Measurements from ENCODE around the gene TMEM62. TPM values are rescaled to one million over a fixed set of nuclear protein-coding genes. Genes with fewer than 3 reads are reported as not detected.
"Not testable (repeated sequence)": the region's sequence is repeated elsewhere in the genome, so short reads cannot be mapped to it uniquely, and the experiment has no call there.

Gene TMEM62
- polyA plus RNA-seq, 1 donor, result 30.6 TPM

DNA sequence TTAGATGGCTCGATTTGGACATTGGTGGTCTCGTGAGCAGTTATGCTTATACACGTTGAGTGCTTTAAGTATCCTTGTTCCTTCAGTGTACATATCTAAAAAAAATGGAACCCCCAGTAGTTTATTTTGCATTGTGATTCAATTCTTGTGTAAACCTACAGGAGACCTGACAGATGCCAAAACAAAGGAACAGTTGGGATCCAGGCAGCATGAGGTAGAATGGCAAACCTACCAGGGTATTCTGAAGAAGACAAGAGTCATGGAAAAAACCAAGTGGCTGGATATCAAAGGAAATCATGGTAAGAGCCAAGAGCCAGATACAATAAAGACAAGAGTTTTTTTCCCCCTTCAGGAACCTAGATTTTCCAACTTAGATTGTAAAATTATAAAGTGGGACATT is 2.0 kb downstream of the TMEM62 start:
- Histone ChIP-seq H3K27me3 (ENCODE audit: control insufficient read depth, insufficient read depth, low read length) (peaks cover 6% of the 10 kb centered on the region), H3K27ac (ENCODE audit: low read length) (no peak overlapping the region), H3K9me3 (ENCODE audit: control insufficient read depth, low read depth, low read length) (no peaks in the 10 kb centered on the region), H3K4me3 (ENCODE audit: low read length) (no peak overlapping the region), H3K4me1 (ENCODE audit: control insufficient read depth, insufficient read depth, low read length) (no peaks in the 10 kb centered on the region), H3K36me3 (ENCODE audit: control insufficient read depth, insufficient read depth, low read length) (peaks cover 39% of the 10 kb centered on the region)
- DNase-seq, result no peak
- 100% methylated on average over 3 of the region's 3 CpGs for WGBS (ENCODE audit: insufficient coverage, low lambda C conversion rate)

GRCh38 chr15:43143203-43143941 is 10.0 kb downstream of the TMEM62 start:
- Histone ChIP-seq H3K4me3 (ENCODE audit: low read length) (no peak overlapping the region), H3K9me3 (ENCODE audit: control insufficient read depth, low read depth, low read length) (no peaks in the 10 kb centered on the region), H3K36me3 (ENCODE audit: control insufficient read depth, insufficient read depth, low read length) (peaks cover 33% of the 10 kb centered on the region), H3K4me1 (ENCODE audit: control insufficient read depth, insufficient read depth, low read length) (no peaks in the 10 kb centered on the region), H3K27ac (ENCODE audit: low read length) (no peak overlapping the region), H3K27me3 (ENCODE audit: control insufficient read depth, insufficient read depth, low read length) (no peaks in the 10 kb centered on the region)
- no CpG with 5 or more reads among the region's 4 CpGs for WGBS (ENCODE audit: insufficient coverage, low lambda C conversion rate)
- no peak for DNase-seq

GRCh38 chr15:43144512-43144911 is 11.1 kb downstream of the TMEM62 start:
- Histone ChIP-seq H3K4me1 (ENCODE audit: control insufficient read depth, insufficient read depth, low read length) (no peaks in the 10 kb centered on the region), H3K4me3 (ENCODE audit: low read length) (no peak overlapping the region), H3K9me3 (ENCODE audit: control insufficient read depth, low read depth, low read length) (no peaks in the 10 kb centered on the region), H3K27me3 (ENCODE audit: control insufficient read depth, insufficient read depth, low read length) (no peaks in the 10 kb centered on the region), H3K36me3 (ENCODE audit: control insufficient read depth, insufficient read depth, low read length) (peaks cover 30% of the 10 kb centered on the region), H3K27ac (ENCODE audit: low read length) (no peak overlapping the region)
- DNase-seq, result no peak

- Histone ChIP-seq H3K9me3 (ENCODE audit: control insufficient read depth, low read depth, low read length) (no peaks in the 10 kb centered on the region), H3K27me3 (ENCODE audit: control insufficient read depth, insufficient read depth, low read length) (no peaks in the 10 kb centered on the region), H3K36me3 (ENCODE audit: control insufficient read depth, insufficient read depth, low read length) (peaks cover 22% of the 10 kb centered on the region), H3K4me3 (ENCODE audit: low read length) (no peak overlapping the region), H3K4me1 (ENCODE audit: control insufficient read depth, insufficient read depth, low read length) (no peaks in the 10 kb centered on the region), H3K27ac (ENCODE audit: low read length) (no peak overlapping the region)
- DNase-seq, result no peak
- 71% methylated on average over 1 of the region's 5 CpGs for WGBS (ENCODE audit: insufficient coverage, low lambda C conversion rate)
Measured at GRCh38 chr15:43146184-43146583, 12.8 kb downstream of the TMEM62 start.

DNA sequence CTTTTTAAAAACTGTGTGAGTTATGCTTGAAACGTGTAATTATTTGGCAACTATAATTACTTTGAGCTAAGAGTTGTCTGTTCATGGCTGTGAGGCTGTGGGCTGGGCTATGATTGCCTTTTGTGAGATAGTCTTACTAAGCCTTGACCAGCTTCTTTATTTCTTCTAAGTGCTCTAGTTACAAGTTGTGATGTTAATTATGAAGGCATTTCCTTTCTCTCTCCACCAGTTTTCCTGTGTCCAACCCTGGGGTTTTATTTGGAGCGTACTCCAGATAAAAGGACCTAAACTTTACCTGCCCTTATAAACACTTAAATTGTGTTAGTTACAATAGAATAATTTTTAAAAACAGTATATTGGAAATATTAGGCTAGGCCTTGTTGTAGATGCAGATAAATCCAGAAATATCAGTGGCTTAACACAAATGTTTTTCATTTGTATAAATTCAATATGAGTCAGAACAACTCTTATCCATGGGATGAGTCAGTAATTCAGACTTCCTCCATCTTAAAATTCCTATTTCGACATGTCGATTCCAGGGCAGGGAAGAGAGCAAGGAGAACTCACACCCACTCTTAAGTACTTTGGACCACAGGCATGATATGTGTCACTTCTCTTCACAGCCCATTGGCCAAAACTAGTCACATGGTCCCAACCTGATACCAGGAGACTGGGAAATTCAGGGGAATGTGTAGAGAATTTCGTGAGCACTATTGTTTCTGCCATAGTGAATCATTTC is 17.0 kb downstream of the TMEM62 start:
- Histone ChIP-seq H3K36me3 (ENCODE audit: control insufficient read depth, insufficient read depth, low read length) (peaks cover 31% of the 10 kb centered on the region), H3K4me1 (ENCODE audit: control insufficient read depth, insufficient read depth, low read length) (no peaks in the 10 kb centered on the region), H3K27me3 (ENCODE audit: control insufficient read depth, insufficient read depth, low read length) (no peaks in the 10 kb centered on the region), H3K4me3 (ENCODE audit: low read length) (no peak overlapping the region), H3K27ac (ENCODE audit: low read length) (no peak overlapping the region), H3K9me3 (ENCODE audit: control insufficient read depth, low read depth, low read length) (no peaks in the 10 kb centered on the region)
- no CpG with 5 or more reads among the region's 5 CpGs for WGBS (ENCODE audit: insufficient coverage, low lambda C conversion rate)
- DNase-seq, result no peak

DNA sequence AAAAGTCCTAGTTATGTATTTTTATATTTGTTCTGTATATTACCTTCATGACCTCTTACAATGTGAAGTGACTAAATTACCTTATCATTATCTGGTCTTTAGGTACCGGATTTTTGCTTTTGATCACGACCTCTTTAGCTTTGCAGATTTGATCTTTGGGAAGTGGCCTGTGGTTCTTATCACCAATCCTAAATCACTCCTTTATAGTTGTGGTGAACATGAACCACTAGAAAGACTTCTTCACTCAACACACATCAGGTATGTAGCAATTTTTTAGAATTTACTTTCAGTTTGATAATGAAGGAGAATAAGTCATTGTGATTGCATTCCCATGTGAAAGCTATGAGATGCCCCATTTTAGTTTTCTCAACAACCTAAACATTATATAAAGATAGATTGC is 18.3 kb downstream of the TMEM62 start:
- peaks cover 35% of the 10 kb centered on the region for H3K36me3 ChIP-seq (ENCODE audit: control insufficient read depth, insufficient read depth, low read length)
- no peaks in the 10 kb centered on the region for H3K27me3 ChIP-seq (ENCODE audit: control insufficient read depth, insufficient read depth, low read length)
- H3K27ac ChIP-seq (ENCODE audit: low read length), result no peak overlapping the region
- no peaks in the 10 kb centered on the region for H3K4me1 ChIP-seq (ENCODE audit: control insufficient read depth, insufficient read depth, low read length)
- no peaks in the 10 kb centered on the region for H3K9me3 ChIP-seq (ENCODE audit: control insufficient read depth, low read depth, low read length)
- H3K4me3 ChIP-seq (ENCODE audit: low read length), result no peak overlapping the region
- no peak for DNase-seq
- WGBS (ENCODE audit: insufficient coverage, low lambda C conversion rate), result 90% methylated on average over 2 of the region's 2 CpGs

- Histone ChIP-seq H3K27ac (ENCODE audit: low read length) (no peak overlapping the region), H3K9me3 (ENCODE audit: control insufficient read depth, low read depth, low read length) (no peaks in the 10 kb centered on the region)
Measured at GRCh38 chr15:43153269-43153668, 19.9 kb downstream of the TMEM62 start.

GRCh38 chr15:43165801-43166325 is 32.5 kb downstream of the TMEM62 start:
- H3K4me3 ChIP-seq (ENCODE audit: low read length), result no peak overlapping the region
- H3K36me3 ChIP-seq (ENCODE audit: control insufficient read depth, insufficient read depth, low read length), result peaks cover 24% of the 10 kb centered on the region
- no peaks in the 10 kb centered on the region for H3K27me3 ChIP-seq (ENCODE audit: control insufficient read depth, insufficient read depth, low read length)
- H3K4me1 ChIP-seq (ENCODE audit: control insufficient read depth, insufficient read depth, low read length), result no peaks in the 10 kb centered on the region
- no peak overlapping the region for H3K27ac ChIP-seq (ENCODE audit: low read length)
- no peak for DNase-seq
- no peaks in the 10 kb centered on the region for H3K9me3 ChIP-seq (ENCODE audit: control insufficient read depth, low read depth, low read length)
- WGBS (ENCODE audit: insufficient coverage, low lambda C conversion rate), result no CpG with 5 or more reads among the region's 2 CpGs

More at GRCh38 chr15:43153269-43153668, 19.9 kb downstream of the TMEM62 start:
- DNase-seq, result no peak
- Histone ChIP-seq H3K4me1 (ENCODE audit: control insufficient read depth, insufficient read depth, low read length) (no peaks in the 10 kb centered on the region), H3K27me3 (ENCODE audit: control insufficient read depth, insufficient read depth, low read length) (no peaks in the 10 kb centered on the region), H3K4me3 (ENCODE audit: low read length) (no peak overlapping the region), H3K36me3 (ENCODE audit: control insufficient read depth, insufficient read depth, low read length) (peaks cover 33% of the 10 kb centered on the region)

GRCh38 chr15:43167261-43167660 is 33.9 kb downstream of the TMEM62 start:
- H3K9me3 ChIP-seq (ENCODE audit: control insufficient read depth, low read depth, low read length), result not testable (repeated sequence)
- no CpG with 5 or more reads among the region's 28 CpGs for WGBS (ENCODE audit: insufficient coverage, low lambda C conversion rate)

DNA sequence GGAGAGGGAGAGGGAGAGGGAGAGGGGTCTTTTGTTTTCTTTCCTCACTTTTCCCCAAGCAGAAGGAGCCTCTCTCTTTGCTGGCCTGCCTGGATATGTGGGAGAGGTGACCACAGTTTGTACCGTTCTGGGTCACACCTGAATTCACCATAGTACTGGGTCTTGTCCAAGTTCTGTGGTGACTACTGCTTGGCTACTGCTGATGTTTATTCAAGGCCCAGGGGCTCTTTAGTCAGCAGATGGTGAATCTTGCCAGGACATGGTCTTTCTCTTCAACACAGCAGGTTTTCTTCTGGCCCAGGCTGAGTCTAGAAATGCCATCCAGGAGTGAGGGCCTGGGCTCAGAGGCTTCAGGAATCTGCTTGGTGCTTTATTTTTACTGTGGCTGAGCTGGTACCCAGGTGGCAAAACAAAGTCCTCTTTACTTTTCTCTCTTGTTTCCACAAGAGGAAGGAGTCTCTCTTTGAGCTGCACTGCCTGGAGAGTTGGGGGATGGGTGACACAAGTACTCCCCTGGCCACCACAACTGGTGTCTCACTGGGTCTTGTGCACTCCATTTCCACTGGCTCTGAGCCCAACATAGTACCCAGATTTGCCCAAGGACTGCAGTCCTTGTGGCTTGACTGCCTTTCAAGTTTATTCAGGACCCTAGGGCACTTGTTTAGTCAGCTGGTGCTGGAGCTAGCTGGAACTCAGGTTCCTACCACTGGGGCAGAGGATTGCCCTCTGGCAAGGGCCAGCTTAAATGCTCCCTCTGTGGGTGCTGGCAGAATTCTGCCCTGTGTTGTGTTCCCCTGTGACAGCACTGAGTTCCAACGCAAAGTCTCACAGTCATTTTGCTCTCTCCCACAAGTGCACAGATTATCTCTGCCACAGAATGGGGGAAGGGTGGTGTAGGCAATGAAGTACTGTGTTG is 35.1 kb downstream of the TMEM62 start:
- peaks cover 31% of the 10 kb centered on the region for H3K36me3 ChIP-seq (ENCODE audit: control insufficient read depth, insufficient read depth, low read length)
- WGBS (ENCODE audit: insufficient coverage, low lambda C conversion rate), result no CpG with 5 or more reads among the region's 2 CpGs
- H3K27me3 ChIP-seq (ENCODE audit: control insufficient read depth, insufficient read depth, low read length), result no peaks in the 10 kb centered on the region
- peaks cover 2% of the 10 kb centered on the region for H3K9me3 ChIP-seq (ENCODE audit: control insufficient read depth, low read depth, low read length)
- H3K27ac ChIP-seq (ENCODE audit: low read length), result no peak overlapping the region
- DNase-seq, result peak in 1 of 2 donors; percentile 4
- H3K4me3 ChIP-seq (ENCODE audit: low read length), result no peak overlapping the region
- H3K4me1 ChIP-seq (ENCODE audit: control insufficient read depth, insufficient read depth, low read length), result no peaks in the 10 kb centered on the region

More at GRCh38 chr15:43167261-43167660, 33.9 kb downstream of the TMEM62 start:
- not testable (repeated sequence) for H3K4me3 ChIP-seq (ENCODE audit: low read length); DNase-seq; H3K27ac ChIP-seq (ENCODE audit: low read length); H3K27me3 ChIP-seq (ENCODE audit: control insufficient read depth, insufficient read depth, low read length); H3K4me1 ChIP-seq (ENCODE audit: control insufficient read depth, insufficient read depth, low read length)
- peaks cover 26% of the 10 kb centered on the region for H3K36me3 ChIP-seq (ENCODE audit: control insufficient read depth, insufficient read depth, low read length)

Measured in large intestine (tissue), 3 donors.